Measurements from ENCODE around the gene HTRA1.

The HTRA1 gene

DNA sequence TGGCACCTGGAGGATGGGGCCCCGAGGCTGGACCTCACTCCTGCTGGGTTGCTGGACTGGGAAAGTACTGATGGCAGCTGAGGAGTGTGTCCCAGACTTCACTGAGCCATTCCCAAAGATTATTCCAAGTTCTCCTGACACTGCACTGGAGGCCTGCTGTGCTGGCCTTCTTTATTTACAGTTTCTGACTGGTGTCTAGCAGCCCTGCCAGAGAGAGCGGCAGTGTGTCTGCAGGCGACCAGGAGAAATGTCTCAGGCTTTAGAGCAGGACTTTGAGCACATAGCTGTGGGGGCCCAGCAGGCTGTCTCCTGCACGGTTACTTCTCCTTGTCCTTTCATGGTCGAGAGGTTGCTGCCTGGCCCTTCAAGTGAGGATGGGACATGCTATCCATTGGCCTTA is 16.1 kb downstream of the HTRA1 start:
- H2BK12ac ChIP-seq (ENCODE audit: low read length in 2 of 2): peak overlapping the region; percentile 38 to 76
- no peaks in the 10 kb centered on the region for H3K9me3 ChIP-seq (ENCODE audit: control insufficient read depth, low read length)
- H2AFZ ChIP-seq (ENCODE audit: low read depth, low read length): no peak overlapping the region
- no peak overlapping the region for H3K23ac ChIP-seq (ENCODE audit: low read length in 2 of 2)
- H4K8ac ChIP-seq (ENCODE audit: low read length): no peak overlapping the region
- H3K9ac ChIP-seq (ENCODE audit: low read length): no peak overlapping the region
- peak overlapping the region in 1 of 2 experiments; percentile 40 for H3K4ac ChIP-seq (ENCODE audit: low read depth in 1 of 2, low read length in 2 of 2)
- H3K36me3 ChIP-seq (ENCODE audit: control insufficient read depth in 1 of 2, insufficient read depth in 2 of 2, low read depth in 1 of 2, low read length in 2 of 2): peaks cover 5 to 51% of the 10 kb centered on the region in 2 experiments
- peaks cover 21% of the 10 kb centered on the region for H3K79me1 ChIP-seq (replicated peaks; ENCODE audit: low read length, poor library complexity, severe bottlenecking)
- peak overlapping the region in 1 of 2 experiments; percentile 68 for H3K18ac ChIP-seq (ENCODE audit: low read depth in 1 of 2, low read length in 2 of 2)
- no peak overlapping the region for H3K27ac ChIP-seq (ENCODE audit: low read length, poor library complexity, severe bottlenecking)
- peak overlapping the region; percentile 44 for H2BK15ac ChIP-seq (ENCODE audit: low read depth, poor library complexity, severe bottlenecking)
- no peaks in the 10 kb centered on the region for H3K27me3 ChIP-seq (ENCODE audit: control insufficient read depth in 1 of 2, insufficient read depth in 1 of 2, low read length in 2 of 2)
- 56% methylated on average over 5 of the region's 5 CpGs for WGBS
- H2BK5ac ChIP-seq (ENCODE audit: low read depth, low read length, poor library complexity, severe bottlenecking): no peak overlapping the region
- peak overlapping the region; percentile 7 for H4K91ac ChIP-seq (ENCODE audit: low read length)
- H3K4me1 ChIP-seq (ENCODE audit: control insufficient read depth, insufficient read depth, low read depth, low read length): peaks cover 23% of the 10 kb centered on the region
- H3K4me3 ChIP-seq (ENCODE audit: insufficient read depth in 1 of 2, low read depth in 1 of 2, low read length in 2 of 2): no peak overlapping the region
- H2BK120ac ChIP-seq (ENCODE audit: low read depth, low read length): peak overlapping the region; percentile 11
- H2AK5ac ChIP-seq (ENCODE audit: low read length, severe bottlenecking): no peak overlapping the region
- no peak for DNase-seq
- no peak overlapping the region for H3K4me2 ChIP-seq (ENCODE audit: low read length, poor library complexity, severe bottlenecking)
- peak overlapping the region in 1 of 2 experiments; percentile 61 for H3K14ac ChIP-seq (ENCODE audit: low read length in 2 of 2)

DNA sequence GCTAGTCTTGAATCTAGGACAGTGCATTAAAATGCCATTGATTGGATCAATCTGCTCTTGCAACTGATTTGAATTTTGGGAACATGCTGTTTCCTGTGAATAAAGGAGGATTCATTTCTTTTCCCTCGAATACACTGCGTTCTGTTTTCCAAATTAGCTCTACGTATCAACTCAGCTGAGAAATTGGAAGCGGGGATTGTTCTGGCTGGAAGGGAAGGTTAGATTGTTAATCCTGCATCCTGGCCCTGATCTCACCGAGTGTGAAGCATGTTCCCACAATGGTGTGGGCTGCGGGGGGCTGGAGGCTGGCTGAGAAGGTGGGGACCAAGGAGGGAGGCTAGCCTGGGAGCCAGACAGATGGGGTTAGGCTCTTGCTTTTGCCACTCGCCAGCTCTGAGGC is 17.6 kb downstream of the HTRA1 start:
- Histone ChIP-seq H3K14ac (ENCODE audit: low read length in 2 of 2) (no peak overlapping the region), H2BK5ac (ENCODE audit: low read depth, low read length, poor library complexity, severe bottlenecking) (no peak overlapping the region)
- WGBS: 94% methylated on average over 7 of the region's 7 CpGs

DNA sequence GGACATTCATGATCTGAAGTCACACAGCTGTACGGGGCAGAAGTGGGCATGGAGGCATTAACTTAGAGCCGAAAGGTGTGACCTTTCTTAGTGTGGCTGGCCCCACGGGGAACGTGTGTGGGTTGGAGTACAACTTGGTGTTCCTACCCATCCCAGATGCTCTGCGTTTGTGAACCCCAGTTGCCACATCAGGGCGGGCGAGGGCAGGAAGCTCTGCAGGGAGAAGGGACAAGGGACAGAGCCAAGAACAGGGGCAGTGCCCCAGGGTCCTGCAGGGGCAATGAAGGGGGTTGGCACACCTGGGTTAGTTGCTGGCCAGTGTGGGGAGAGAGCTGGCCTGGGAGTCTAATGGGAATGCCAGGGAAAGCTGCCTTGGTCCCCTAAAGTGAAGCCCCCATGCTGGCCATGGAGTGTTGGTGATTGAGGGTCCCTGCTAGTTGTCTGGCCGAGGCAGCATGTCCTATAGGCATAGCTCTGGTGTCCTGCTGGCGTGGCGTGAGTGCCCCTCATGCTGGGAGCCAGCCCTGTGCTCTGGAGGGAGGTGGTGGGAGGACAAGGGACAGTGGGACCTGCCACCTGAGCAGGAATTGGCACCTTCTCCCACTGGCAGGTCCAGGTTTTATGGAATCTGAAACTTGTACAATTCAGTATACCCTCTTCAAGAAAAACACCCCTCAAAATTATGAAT is 18.9 kb downstream of the HTRA1 start:
- Histone ChIP-seq H3K79me1 (replicated peaks; ENCODE audit: low read length, poor library complexity, severe bottlenecking) (peaks cover 15% of the 10 kb centered on the region), H3K4ac (ENCODE audit: low read depth in 1 of 2, low read length in 2 of 2) (no peak overlapping the region), H3K14ac (ENCODE audit: low read length in 2 of 2) (no peak overlapping the region), H2BK5ac (ENCODE audit: low read depth, low read length, poor library complexity, severe bottlenecking) (no peak overlapping the region), H2BK120ac (ENCODE audit: low read depth, low read length) (no peak overlapping the region), H3K36me3 (ENCODE audit: control insufficient read depth in 1 of 2, insufficient read depth in 2 of 2, low read depth in 1 of 2, low read length in 2 of 2) (peaks cover 5 to 67% of the 10 kb centered on the region in 2 experiments), H2AK5ac (ENCODE audit: low read length, severe bottlenecking) (no peak overlapping the region), H3K9me3 (ENCODE audit: control insufficient read depth, low read length) (no peaks in the 10 kb centered on the region), H3K9ac (ENCODE audit: low read length) (no peak overlapping the region), H2BK12ac (ENCODE audit: low read length in 2 of 2) (peak overlapping the region; percentile 31 to 37), H3K4me1 (ENCODE audit: control insufficient read depth, insufficient read depth, low read depth, low read length) (peaks cover 15% of the 10 kb centered on the region), H2BK15ac (ENCODE audit: low read depth, poor library complexity, severe bottlenecking) (no peak overlapping the region), H4K8ac (ENCODE audit: low read length) (no peak overlapping the region), H3K23ac (ENCODE audit: low read length in 2 of 2) (no peak overlapping the region), H3K27me3 (ENCODE audit: control insufficient read depth in 1 of 2, insufficient read depth in 1 of 2, low read length in 2 of 2) (no peaks in the 10 kb centered on the region), H3K27ac (ENCODE audit: low read length, poor library complexity, severe bottlenecking) (no peak overlapping the region), H3K4me3 (ENCODE audit: insufficient read depth in 1 of 2, low read depth in 1 of 2, low read length in 2 of 2) (no peak overlapping the region), H2AFZ (ENCODE audit: low read depth, low read length) (no peak overlapping the region), H3K18ac (ENCODE audit: low read depth in 1 of 2, low read length in 2 of 2) (peak overlapping the region in 1 of 2 experiments; percentile 62), H4K91ac (ENCODE audit: low read length) (peak overlapping the region; percentile 59), H3K4me2 (ENCODE audit: low read length, poor library complexity, severe bottlenecking) (no peak overlapping the region)
- no peak for DNase-seq
- WGBS: 92% methylated on average over 10 of the region's 10 CpGs

More for the DNA sequence above, 17.6 kb downstream of the HTRA1 start:
- H3K4me1 ChIP-seq (ENCODE audit: control insufficient read depth, insufficient read depth, low read depth, low read length): peaks cover 23% of the 10 kb centered on the region
- H3K79me1 ChIP-seq (replicated peaks; ENCODE audit: low read length, poor library complexity, severe bottlenecking): peaks cover 19% of the 10 kb centered on the region
- H3K27ac ChIP-seq (ENCODE audit: low read length, poor library complexity, severe bottlenecking): no peak overlapping the region
- no peak overlapping the region for H4K8ac ChIP-seq (ENCODE audit: low read length)
- H3K36me3 ChIP-seq (ENCODE audit: control insufficient read depth in 1 of 2, insufficient read depth in 2 of 2, low read depth in 1 of 2, low read length in 2 of 2): peaks cover 5 to 54% of the 10 kb centered on the region in 2 experiments
- H2BK15ac ChIP-seq (ENCODE audit: low read depth, poor library complexity, severe bottlenecking): no peak overlapping the region
- no peak overlapping the region for H4K91ac ChIP-seq (ENCODE audit: low read length)
- no peak overlapping the region for H2BK120ac ChIP-seq (ENCODE audit: low read depth, low read length)
- no peak overlapping the region for H3K4me3 ChIP-seq (ENCODE audit: insufficient read depth in 1 of 2, low read depth in 1 of 2, low read length in 2 of 2)
- no peak overlapping the region for H3K4me2 ChIP-seq (ENCODE audit: low read length, poor library complexity, severe bottlenecking)
- H2AK5ac ChIP-seq (ENCODE audit: low read length, severe bottlenecking): no peak overlapping the region
- no peak overlapping the region for H2AFZ ChIP-seq (ENCODE audit: low read depth, low read length)
- H3K4ac ChIP-seq (ENCODE audit: low read depth in 1 of 2, low read length in 2 of 2): no peak overlapping the region
- H3K18ac ChIP-seq (ENCODE audit: low read depth in 1 of 2, low read length in 2 of 2): no peak overlapping the region
- DNase-seq: no peak
- H3K9ac ChIP-seq (ENCODE audit: low read length): no peak overlapping the region
- peak overlapping the region in 1 of 2 experiments; percentile 54 for H2BK12ac ChIP-seq (ENCODE audit: low read length in 2 of 2)
- no peaks in the 10 kb centered on the region for H3K27me3 ChIP-seq (ENCODE audit: control insufficient read depth in 1 of 2, insufficient read depth in 1 of 2, low read length in 2 of 2)
- H3K23ac ChIP-seq (ENCODE audit: low read length in 2 of 2): no peak overlapping the region
- no peaks in the 10 kb centered on the region for H3K9me3 ChIP-seq (ENCODE audit: control insufficient read depth, low read length)

DNA sequence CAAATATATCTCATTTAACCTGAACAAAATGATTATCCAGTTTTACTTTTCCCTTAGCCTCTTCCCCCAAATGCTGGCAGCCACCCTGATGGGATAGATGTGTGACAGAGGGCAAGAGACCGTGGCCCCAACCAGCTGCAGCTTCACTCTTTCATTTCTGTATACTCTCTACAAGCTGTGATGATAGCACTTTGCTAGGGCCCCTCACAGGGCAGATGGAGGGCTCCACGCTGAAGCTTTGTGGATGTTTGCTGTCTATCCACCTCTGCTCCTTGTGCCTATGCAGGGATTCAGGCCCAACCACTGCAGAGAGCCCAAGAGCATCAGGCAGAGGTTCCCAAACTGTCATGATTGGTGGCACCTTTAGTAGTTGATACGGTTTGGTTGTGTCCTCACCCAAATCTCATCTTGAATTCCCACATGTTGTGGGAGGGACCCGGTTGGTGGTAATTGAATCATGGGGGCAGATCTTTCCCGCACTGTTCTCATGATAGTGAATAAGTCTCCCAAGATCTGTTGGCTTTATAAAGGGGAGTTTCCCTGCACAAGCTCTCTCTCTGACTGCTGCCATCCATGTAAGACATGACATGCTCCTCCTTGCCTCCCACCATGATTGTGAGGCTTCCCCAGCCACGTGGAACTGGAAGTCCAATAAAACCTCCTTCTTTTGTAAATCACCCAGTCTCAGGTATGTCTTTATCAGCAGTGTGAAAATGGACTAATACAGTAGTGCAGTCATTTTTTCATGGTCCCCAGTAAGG is 20.1 kb downstream of the HTRA1 start:
- Histone ChIP-seq H4K8ac (ENCODE audit: low read length) (no peak overlapping the region), H3K18ac (ENCODE audit: low read depth in 1 of 2, low read length in 2 of 2) (no peak overlapping the region), H3K4ac (ENCODE audit: low read depth in 1 of 2, low read length in 2 of 2) (no peak overlapping the region), H2BK120ac (ENCODE audit: low read depth, low read length) (no peak overlapping the region), H3K4me1 (ENCODE audit: control insufficient read depth, insufficient read depth, low read depth, low read length) (peaks cover 5% of the 10 kb centered on the region), H2BK12ac (ENCODE audit: low read length in 2 of 2) (peak overlapping the region in 1 of 2 experiments; percentile 4), H3K9ac (ENCODE audit: low read length) (no peak overlapping the region), H2BK15ac (ENCODE audit: low read depth, poor library complexity, severe bottlenecking) (no peak overlapping the region), H3K27me3 (ENCODE audit: control insufficient read depth in 1 of 2, insufficient read depth in 1 of 2, low read length in 2 of 2) (peaks cover 0 to under 1% of the 10 kb centered on the region in 2 experiments), H3K4me2 (ENCODE audit: low read length, poor library complexity, severe bottlenecking) (no peak overlapping the region), H3K9me3 (ENCODE audit: control insufficient read depth, low read length) (no peaks in the 10 kb centered on the region), H3K36me3 (ENCODE audit: control insufficient read depth in 1 of 2, insufficient read depth in 2 of 2, low read depth in 1 of 2, low read length in 2 of 2) (peaks cover 4 to 75% of the 10 kb centered on the region in 2 experiments), H3K27ac (ENCODE audit: low read length, poor library complexity, severe bottlenecking) (no peak overlapping the region), H3K4me3 (ENCODE audit: insufficient read depth in 1 of 2, low read depth in 1 of 2, low read length in 2 of 2) (no peak overlapping the region), H2AFZ (ENCODE audit: low read depth, low read length) (no peak overlapping the region), H3K14ac (ENCODE audit: low read length in 2 of 2) (no peak overlapping the region), H2AK5ac (ENCODE audit: low read length, severe bottlenecking) (no peak overlapping the region), H3K23ac (ENCODE audit: low read length in 2 of 2) (no peak overlapping the region), H3K79me1 (replicated peaks; ENCODE audit: low read length, poor library complexity, severe bottlenecking) (peaks cover 15% of the 10 kb centered on the region), H2BK5ac (ENCODE audit: low read depth, low read length, poor library complexity, severe bottlenecking) (no peak overlapping the region), H4K91ac (ENCODE audit: low read length) (no peak overlapping the region)
- no peak for DNase-seq
- 93% methylated on average over 5 of the region's 6 CpGs for WGBS
